PFSK-1 (cell line): ENCODE results near the gene GCSAM.

Experiments
- FOXP2 ChIP-seq: optimal IDR thresholded peaks from 2 replicates; pipeline ENCODE3; 2011; ENCODE audit warnings: borderline replicate concordance, control low read depth, inconsistent platforms; ENCODE audit not compliant: insufficient read depth; ENCODE audit errors: extremely low read length, extremely low read depth
- POLR2AphosphoS5 ChIP-seq: IDR thresholded peaks from 2 replicates; pipeline ENCODE4 v1.6.1; 2012; ENCODE audit warnings: low read depth, mild to moderate bottlenecking, control low read depth, low read length, moderate library complexity
- REST ChIP-seq, 2 experiments: IDR thresholded peaks; 2 replicates each; pipeline versions ENCODE4 v1.6.1 to v1.8.0; 2011 to 2012; ENCODE audit warnings: low read depth in 2 of 2, low read length in 2 of 2, control low read depth in 1 of 2, inconsistent platforms in 1 of 2, mild to moderate bottlenecking in 1 of 2, moderate library complexity in 1 of 2; ENCODE audit not compliant: insufficient read depth in 1 of 2

- TF ChIP-seq REST (IDR thresholded peaks at IDR 0.05; ENCODE audit: insufficient read depth in 1 of 2, low read depth in 2 of 2, low read length in 2 of 2), result no peak
- no peak for TF ChIP-seq POLR2AphosphoS5
- no peak for TF ChIP-seq FOXP2
Observed at GRCh38 chr3:112117415-112117814, 15.6 kb downstream of the GCSAM start.
